OCI-LY7 (cell line): ENCODE measurements around the gene RNGTT. TPM values are rescaled to one million over a fixed set of nuclear protein-coding genes. Genes with fewer than 3 reads are reported as not detected.

Experiments
- BruUV-seq: library from RNA; stranded (reverse); fragments of 400-500 nt; replicated peaks from 2 replicates; lab custom pipeline; 2021; lab: Mats Ljungman, UMichigan
- CTCF ChIA-PET: fragments of 300-600 bp; sonication (Branson Sonifier 250); formaldehyde crosslinking; loops from one replicate; lab custom pipeline; 2022; ENCODE audit warnings: antibody characterized with exemption; ENCODE audit not compliant: unreplicated experiment; lab: Charles Lee
- POLR2A ChIA-PET: fragments of 300-600 bp; sonication (Branson Sonifier 250); formaldehyde crosslinking; loops from one replicate; lab custom pipeline; 2022; ENCODE audit warnings: antibody characterized with exemption; lab: Charles Lee
- DNase-seq: peaks from one replicate; pipeline ENCODE4 v3.0.0-alpha.2; 2015; ENCODE audit warnings: low spot score
- H2AFZ ChIP-seq: fragments of 200-600 bp; sonication (generic), shearing (Covaris generic); 2 replicates; pipeline ENCODE4 v1.6.1; 2014; ENCODE audit warnings: mild to moderate bottlenecking, antibody characterized with exemption, low read length, moderate library complexity
- H3K27ac ChIP-seq: fragments of 200-600 bp; sonication (generic); 2 replicates; pipeline ENCODE4 v1.5.1; 2014; ENCODE audit warnings: mixed run types, low read depth, mild to moderate bottlenecking, moderate library complexity, low read length, inconsistent platforms; ENCODE audit not compliant: poor library complexity, severe bottlenecking
- H3K36me3 ChIP-seq: fragments of 200-600 bp; sonication (generic); 2 replicates; pipeline ENCODE4 v1.6.1; 2014; ENCODE audit warnings: mild to moderate bottlenecking, antibody characterized with exemption, low read length, moderate library complexity, mixed read lengths; ENCODE audit not compliant: insufficient read depth
- H3K4me1 ChIP-seq: fragments of 200-600 bp; sonication (generic); 2 replicates; pipeline ENCODE4 v1.5.1; 2014; ENCODE audit warnings: mild to moderate bottlenecking, low read length; ENCODE audit not compliant: insufficient read depth, poor library complexity, severe bottlenecking
- H3K4me2 ChIP-seq: fragments of 200-600 bp; sonication (generic); 2 replicates; pipeline ENCODE4 v1.6.1; 2014; ENCODE audit warnings: mild to moderate bottlenecking, low read length
- H3K4me3 ChIP-seq: fragments of 200-600 bp; sonication (generic); 2 replicates; pipeline ENCODE4 v1.5.1; 2014; ENCODE audit warnings: mild to moderate bottlenecking, low read depth, low read length; ENCODE audit not compliant: poor library complexity, severe bottlenecking
- H3K79me2 ChIP-seq: fragments of 200-600 bp; sonication (generic); 2 replicates; pipeline ENCODE4 v1.6.1; 2016; ENCODE audit warnings: low read depth, mild to moderate bottlenecking, low read length, moderate library complexity, mixed read lengths; ENCODE audit not compliant: insufficient read depth
- H3K9me2 ChIP-seq: fragments of 200-600 bp; sonication (generic); 2 replicates; pipeline ENCODE4 v1.6.1; 2016; ENCODE audit warnings: mild to moderate bottlenecking, low read length, mixed read lengths; ENCODE audit not compliant: insufficient read depth
- H3K9me3 ChIP-seq: fragments of 200-600 bp; sonication (generic); 2 replicates; pipeline ENCODE4 v1.6.1; 2014; ENCODE audit warnings: mild to moderate bottlenecking, mixed run types, low read length, mixed read lengths
- H4K20me1 ChIP-seq: fragments of 200-600 bp; sonication (generic); 2 replicates; pipeline ENCODE4 v1.6.1; 2014; ENCODE audit warnings: mild to moderate bottlenecking, antibody characterized with exemption, low read length, moderate library complexity, mixed read lengths; ENCODE audit not compliant: insufficient read depth
- EZH2phosphoT487 ChIP-seq: fragments of 200-600 bp; sonication (generic); IDR thresholded peaks from 2 replicates; pipeline ENCODE4 v1.6.1; 2018; ENCODE audit warnings: low read depth, borderline replicate concordance, mild to moderate bottlenecking, mixed run types, antibody characterized with exemption, low read length, moderate library complexity, mixed read lengths
- intact Hi-C: fragments of 100-400 bp; cut with micrococcal nuclease; formaldehyde crosslinking; loops from one replicate; pipeline ENCODE4 v1.10.0; 2022; ENCODE audit not compliant: unreplicated experiment
- total RNA-seq, 2 experiments: library from RNA; depleted of rRNA in 1 of 2; stranded (reverse); fragments of >200 nt in 1 of 2; shearing (Covaris generic) in 1 of 2; gene quantifications; 2 replicates each; pipeline ENCODE4 v1.2.3, GENCODE V29; 2014 to 2022
- TF ChIP-seq, protein P1 (sequence below): fragments of 200-600 bp; sonication (generic); conservative IDR thresholded peaks from 2 replicates; pipeline ENCODE4 v1.5.1; 2014; ENCODE audit warnings: mild to moderate bottlenecking, antibody characterized with exemption, low read length, moderate library complexity, mixed read lengths

Gene RNGTT
- total RNA-seq, 2 experiments from 2014 or later = 38.2 to 41.7 TPM

DNA sequence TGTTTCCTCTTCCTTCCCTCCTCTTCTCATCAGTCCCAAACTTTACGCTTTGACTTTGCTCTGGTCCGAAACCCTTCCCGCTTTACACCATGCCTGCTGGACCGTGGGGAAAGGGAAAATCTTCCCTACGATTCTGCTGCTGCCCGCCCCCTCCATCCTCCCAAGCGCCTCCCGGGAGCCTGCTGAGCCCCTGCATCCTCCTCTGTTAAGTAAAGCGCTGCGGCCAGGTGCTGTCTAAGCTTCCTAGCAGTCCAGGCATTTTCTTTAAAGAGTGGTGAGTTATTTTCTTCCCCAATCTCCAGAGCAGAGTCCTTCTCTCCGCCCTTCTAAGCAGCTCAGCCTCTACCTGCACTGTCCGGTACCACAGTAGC is 376.3 kb downstream of the RNGTT start:
- Histone ChIP-seq H3K9me2 (no peaks in the 10 kb centered on the region), H3K4me3 (no peak overlapping the region), H2AFZ (no peak overlapping the region), H3K9me3 (0 out of 2 replicates have a peak, but pooled peaks cover 10% of the 10 kb centered on the region), H3K27ac (no peak overlapping the region), H3K4me1 (peaks cover 11% of the 10 kb centered on the region), H4K20me1 (no peaks in the 10 kb centered on the region), H3K79me2 (no peaks in the 10 kb centered on the region), H3K36me3 (no peaks in the 10 kb centered on the region), H3K4me2 (no peak overlapping the region)
- DNase-seq = no peak
- ChIA-PET POLR2A (no interaction called here), CTCF (interaction anchor here (0.9 kb wide), 1 partner anchor 11 kb away, joined by 4 read pairs; no protein-coding TSS in a partner anchor)
- BruUV-seq = no TSS peak
- TF ChIP-seq EZH2phosphoT487 = no peak
- TF ChIP-seq, protein P1, sequence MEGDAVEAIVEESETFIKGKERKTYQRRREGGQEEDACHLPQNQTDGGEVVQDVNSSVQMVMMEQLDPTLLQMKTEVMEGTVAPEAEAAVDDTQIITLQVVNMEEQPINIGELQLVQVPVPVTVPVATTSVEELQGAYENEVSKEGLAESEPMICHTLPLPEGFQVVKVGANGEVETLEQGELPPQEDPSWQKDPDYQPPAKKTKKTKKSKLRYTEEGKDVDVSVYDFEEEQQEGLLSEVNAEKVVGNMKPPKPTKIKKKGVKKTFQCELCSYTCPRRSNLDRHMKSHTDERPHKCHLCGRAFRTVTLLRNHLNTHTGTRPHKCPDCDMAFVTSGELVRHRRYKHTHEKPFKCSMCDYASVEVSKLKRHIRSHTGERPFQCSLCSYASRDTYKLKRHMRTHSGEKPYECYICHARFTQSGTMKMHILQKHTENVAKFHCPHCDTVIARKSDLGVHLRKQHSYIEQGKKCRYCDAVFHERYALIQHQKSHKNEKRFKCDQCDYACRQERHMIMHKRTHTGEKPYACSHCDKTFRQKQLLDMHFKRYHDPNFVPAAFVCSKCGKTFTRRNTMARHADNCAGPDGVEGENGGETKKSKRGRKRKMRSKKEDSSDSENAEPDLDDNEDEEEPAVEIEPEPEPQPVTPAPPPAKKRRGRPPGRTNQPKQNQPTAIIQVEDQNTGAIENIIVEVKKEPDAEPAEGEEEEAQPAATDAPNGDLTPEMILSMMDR = no peak
- intact Hi-C loops = no loop called here

DNA sequence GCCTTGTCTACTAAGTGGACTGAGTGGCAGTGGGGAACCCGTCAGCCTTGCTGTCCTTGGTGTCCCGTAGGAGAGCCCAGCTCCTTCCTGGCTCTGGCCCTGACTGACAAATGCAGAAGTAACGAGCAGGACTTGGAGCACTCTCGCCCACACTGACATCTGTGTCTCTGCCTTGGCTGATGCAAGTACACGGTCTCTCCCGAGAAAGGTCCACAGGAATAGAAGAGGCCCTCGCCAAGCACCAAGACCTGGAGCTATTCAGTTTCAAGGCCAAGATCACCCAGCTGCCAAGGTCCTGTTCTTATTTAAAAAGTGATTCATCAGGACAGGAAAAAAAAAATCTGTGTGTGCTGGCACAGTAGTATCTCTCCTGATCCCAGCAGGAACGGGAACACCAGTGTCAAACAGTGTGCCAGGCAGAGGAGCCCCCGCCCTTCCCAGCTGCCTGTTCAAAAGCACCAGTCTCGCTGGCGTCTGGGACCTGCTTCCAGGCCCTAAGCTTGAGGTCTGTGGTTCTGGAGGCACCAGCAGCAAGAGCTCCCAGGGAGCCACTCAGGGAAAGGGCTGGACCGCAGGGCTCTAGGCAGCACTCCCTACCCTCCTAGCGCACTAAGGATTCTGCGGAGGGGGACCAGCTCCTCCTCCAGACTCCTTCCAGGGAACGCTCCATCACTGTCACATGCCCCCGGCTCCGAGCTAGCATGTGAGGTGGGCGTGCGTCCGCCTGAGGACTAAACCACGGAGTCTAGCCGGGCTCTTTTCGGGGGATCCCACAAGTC is 376.9 kb downstream of the RNGTT start:
- H3K27ac ChIP-seq = no peak overlapping the region
- H3K4me1 ChIP-seq = peaks cover 11% of the 10 kb centered on the region
- POLR2A ChIA-PET = no interaction called here
- no peak overlapping the region for H3K4me3 ChIP-seq
- TF ChIP-seq, protein P1 = no peak
- no peak for TF ChIP-seq EZH2phosphoT487
- peaks cover 7% of the 10 kb centered on the region; the same call in 1 of the 2 replicates for H3K9me3 ChIP-seq
- DNase-seq = no peak
- H3K4me2 ChIP-seq = no peak overlapping the region
- BruUV-seq = no TSS peak
- H3K79me2 ChIP-seq = no peaks in the 10 kb centered on the region
- no peaks in the 10 kb centered on the region for H3K36me3 ChIP-seq
- no peak overlapping the region for H2AFZ ChIP-seq
- no peaks in the 10 kb centered on the region for H4K20me1 ChIP-seq
- intact Hi-C loops = no loop called here
- H3K9me2 ChIP-seq = no peaks in the 10 kb centered on the region
- CTCF ChIA-PET = interaction anchor here (0.9 kb wide), 1 partner anchor 10 kb away, joined by 4 read pairs; no protein-coding TSS in a partner anchor

DNA sequence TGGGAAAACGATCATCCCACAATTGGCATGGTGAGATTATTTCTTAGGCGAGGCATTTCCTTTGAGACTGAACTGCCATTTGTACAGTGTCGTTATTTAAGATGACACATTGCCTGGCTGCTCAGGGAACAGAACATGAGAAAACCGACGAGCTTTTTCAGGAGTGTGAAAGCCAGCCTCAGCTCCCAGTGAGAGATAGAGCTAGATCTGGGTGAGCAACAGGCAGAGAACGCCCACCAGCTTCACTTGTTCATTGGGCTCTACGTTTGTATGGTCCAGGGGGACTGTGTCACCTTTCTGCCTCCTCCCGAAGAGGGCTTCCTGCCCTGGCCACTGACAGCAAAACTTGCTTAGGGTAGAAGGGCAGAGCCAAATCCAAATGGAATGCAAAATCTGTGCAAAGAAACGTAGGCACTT is 378.1 kb downstream of the RNGTT start:
- H3K79me2 ChIP-seq = no peaks in the 10 kb centered on the region
- ChIA-PET CTCF (no interaction called here), POLR2A (interaction anchor here (0.6 to 0.7 kb wide), 2 partner anchors 89 to 426 kb away, joined by 3 to 4 read pairs; no protein-coding TSS in a partner anchor)
- peaks cover 7% of the 10 kb centered on the region; the same call in 1 of the 2 replicates for H3K9me3 ChIP-seq
- H3K4me3 ChIP-seq = no peak overlapping the region
- H4K20me1 ChIP-seq = no peaks in the 10 kb centered on the region
- BruUV-seq = no TSS peak
- no peaks in the 10 kb centered on the region for H3K36me3 ChIP-seq
- intact Hi-C loops = no loop called here
- H3K4me1 ChIP-seq = peaks cover 7% of the 10 kb centered on the region
- H3K9me2 ChIP-seq = no peaks in the 10 kb centered on the region
- TF ChIP-seq EZH2phosphoT487 = no peak
- TF ChIP-seq, protein P1 = no peak
- H2AFZ ChIP-seq = no peak overlapping the region
- H3K4me2 ChIP-seq = no peak overlapping the region
- H3K27ac ChIP-seq = no peak overlapping the region
- no peak for DNase-seq
